ELF-1 (cell line): ENCODE data around the gene RAD9A.
A peak's percentile ranks its signal among the peaks of the same experiment; 100 is the strongest.

Experiments
- DNase-seq: peaks from one replicate; pipeline ENCODE4 v3.0.0-alpha.2; 2016; ENCODE audit warnings: low read depth, low spot score

RAD9A gene

DNA sequence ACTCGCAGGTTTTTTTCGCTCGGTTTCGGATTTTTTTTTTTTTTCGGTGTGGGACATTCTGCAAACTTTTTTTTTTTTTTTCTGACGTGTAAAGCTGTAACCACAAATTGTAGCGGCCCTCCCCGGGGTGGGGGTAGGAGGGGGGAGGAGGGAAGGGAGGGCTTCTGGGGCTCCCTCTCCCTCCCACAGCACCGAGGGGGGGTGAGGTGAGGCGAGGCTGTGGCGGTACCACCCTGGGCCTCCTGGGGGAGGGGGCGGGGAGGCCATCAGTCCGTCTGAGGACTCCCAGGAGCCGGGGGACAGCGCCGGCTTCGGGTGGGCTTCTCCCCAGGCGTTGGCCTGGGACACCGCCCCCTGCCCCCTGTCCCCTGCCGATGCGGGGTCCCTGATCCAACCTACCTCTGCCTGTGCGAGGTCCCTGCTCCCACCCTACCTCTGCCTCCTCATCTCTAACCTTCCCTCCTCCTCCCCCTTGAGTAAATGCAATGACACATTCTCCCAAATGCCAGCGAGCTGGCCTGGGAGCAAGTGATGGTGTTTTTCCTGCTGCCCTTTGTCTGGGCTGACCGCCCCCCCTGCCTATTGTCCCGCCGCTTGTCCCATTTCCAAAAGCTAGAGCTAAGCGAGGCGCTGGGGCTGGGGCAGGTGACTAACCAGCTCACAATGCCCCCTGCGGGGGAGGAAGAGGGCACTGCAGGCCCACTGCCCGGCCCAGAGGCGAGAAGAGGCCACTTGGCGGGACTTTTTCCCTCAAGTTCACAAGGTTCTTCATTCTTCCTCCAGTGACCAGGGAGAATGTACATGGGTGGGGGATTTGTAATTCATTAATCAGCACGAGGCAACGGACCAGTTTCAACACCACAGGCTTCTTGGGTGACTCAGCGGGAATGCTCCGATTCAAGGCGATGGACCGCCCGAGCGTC lies 17.9 kb upstream of the RAD9A start:
- DNase-seq, result peak; percentile 89

GRCh38 chr11:67374571-67375281 lies 17.1 kb upstream of the RAD9A start:
- DNase-seq, result no peak

DNA sequence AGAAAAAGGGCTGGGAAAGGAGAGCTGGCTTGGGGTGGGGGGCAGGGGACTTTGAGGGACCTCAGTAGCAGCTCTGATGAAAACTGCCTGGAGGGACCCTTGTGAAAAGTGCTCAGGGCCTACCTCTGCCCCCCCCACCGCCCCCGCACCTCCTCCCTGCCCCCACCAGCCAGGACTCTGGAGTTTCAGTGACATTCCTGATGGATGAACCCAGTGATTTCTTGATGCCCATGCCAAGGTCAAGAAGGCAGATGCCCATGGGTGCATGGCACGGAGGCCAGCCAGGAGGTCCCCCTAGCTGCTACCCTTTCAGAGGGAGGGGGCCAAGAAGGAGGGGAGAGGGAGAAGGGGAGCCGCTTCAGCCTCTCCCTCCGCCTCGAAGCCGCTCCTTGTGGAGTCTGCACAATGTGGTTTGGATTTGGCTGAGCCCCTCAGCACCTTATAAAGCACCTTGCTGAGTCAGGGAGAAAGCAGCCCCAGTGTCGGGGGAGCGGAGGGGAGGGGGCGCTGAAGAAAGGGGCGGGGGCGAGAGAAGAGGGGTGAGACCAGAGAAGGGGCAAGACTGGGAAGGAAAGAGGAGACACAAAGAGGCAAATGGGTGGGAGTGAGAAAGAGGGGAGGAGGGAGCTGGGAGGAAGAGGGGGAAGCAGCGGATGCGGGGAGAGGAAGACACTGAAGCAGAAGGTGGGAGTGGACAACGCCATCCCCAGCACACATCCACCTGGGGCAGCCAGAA lies 16.3 kb upstream of the RAD9A start:
- no peak for DNase-seq

DNA sequence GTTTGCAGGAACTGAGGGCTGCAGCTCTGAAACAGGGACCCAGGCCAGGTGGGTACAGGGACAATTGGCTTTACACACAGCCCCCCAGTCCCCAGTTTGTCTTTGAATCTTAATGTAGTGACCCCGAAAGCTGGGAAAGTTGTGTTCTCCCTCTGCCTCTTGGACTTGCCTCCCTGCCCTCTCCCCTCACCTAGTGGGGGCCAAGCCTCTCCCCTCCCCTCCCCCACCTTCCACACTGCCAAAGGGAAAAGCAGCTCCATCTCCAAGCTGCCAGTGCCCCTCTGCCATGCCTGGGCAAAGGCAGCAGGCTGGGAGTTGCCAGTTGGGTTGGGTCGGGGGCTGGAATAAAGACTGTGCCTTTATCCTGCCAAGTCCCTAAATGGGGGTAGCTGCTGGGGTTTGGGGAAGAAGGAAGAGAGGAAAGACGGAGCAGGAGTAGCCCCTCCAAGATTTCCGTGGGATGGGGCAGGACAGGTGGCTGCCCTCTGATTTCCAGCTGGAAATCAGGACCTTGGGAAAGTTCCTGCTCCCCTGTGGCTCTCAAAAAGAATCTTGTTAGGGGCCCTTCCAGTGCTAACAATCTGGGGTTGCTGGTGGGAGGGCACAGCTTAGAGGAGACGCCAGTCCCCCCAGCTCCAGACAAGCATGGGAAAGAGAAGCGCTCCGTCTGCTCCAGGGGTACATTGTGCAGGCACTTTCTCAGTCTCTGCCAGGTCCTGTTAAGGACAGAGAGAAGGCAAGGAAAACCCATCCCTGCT lies 15.5 kb upstream of the RAD9A start:
- DNase-seq, result no peak

DNA sequence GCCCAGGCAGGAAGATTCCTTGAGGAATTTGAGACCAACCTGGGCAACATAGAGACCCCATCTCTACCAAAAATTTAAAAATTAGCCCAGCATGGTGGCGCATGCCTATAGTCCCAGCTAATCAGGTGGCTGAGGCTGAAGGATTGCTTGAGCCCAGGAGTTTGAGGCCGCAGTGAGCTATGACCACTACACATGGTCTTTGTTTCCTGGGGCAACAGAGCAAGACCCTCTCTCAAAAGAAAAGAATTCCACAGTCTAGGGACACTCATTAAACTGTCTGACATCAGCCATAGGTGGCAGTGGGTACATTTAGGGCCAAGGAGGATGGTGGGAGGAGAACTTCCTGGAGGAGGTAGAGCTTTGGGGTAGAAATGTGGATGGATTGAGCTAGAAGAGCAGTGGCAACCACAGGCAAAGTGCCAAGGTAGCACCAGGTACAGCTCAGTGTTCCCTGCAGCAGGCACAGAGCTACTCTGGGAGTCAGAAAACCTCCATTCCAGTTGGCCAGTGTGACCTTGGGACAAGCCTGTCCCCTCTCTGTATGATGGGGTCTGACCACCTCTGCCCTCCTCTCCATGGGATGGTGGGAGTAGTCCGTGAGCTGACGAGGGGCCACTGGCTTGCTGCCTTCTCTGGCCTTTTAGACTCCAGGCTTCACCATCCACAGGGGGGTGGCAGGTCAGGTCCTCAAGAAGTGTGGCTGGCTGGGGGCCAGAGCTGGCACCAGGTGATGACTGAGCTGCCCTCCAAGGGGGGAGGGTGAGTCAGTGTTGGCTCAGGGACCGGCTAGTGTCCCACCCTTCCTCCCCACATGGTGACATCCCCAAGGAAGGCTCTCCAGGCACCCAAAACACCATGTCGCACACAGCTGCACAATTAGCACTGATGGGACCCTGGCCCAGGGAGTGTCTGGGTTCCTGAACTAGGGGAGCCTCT lies 14.6 kb upstream of the RAD9A start:
- no peak for DNase-seq

- no peak for DNase-seq
These were observed 13.2 kb upstream of the RAD9A start for GRCh38 chr11:67378544-67378943.

DNA sequence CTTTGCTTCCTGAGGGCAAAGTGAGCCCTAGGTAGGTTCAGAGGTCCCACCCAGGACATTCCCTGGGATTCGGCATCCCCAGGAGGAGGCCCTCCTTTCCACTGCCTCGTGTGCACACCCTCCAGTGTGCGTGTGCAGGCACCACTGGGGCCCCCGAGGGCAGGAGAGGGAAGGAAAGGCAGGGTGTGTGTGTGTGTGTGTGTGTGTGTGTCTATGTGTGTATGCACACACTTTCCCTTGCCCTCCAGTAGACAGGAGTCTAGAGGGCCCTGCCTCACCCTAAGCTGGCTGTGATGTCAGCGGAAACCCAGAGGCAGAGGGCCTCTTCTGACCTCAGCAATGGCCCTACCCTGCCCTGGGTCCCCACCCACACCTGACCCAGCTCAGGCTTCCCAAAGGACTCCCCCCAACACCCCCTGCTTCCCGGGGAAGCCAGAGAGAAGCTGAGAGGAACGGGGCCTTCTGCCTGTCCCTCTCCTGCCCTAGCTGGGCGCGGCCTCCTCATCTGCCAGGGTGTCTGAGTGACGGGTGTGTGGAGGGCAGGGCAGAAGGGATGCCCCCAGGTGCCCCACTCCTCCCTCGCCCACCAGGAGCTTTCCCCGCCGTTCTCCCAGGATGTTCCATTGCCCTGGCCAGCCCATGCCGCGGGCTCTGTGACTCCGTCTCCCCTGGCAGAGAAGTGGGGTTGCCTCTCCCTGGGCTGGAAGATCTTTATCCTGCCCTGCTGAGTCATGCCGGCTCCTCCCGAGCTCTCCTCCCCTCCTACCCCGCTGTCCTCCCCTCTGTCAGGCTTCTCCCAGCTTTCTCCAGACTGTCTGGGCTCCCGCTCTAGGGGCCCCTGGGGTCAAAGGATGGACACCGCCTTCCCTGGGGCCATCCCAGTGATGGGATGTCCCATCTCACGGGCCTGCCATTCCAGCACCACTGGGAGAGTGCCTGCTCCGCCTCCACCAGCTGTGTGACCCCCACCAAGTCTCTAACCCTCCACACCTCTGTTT lies 12.4 kb upstream of the RAD9A start:
- peak; percentile 49 for DNase-seq

- no peak for DNase-seq
These were observed 10.4 kb upstream of the RAD9A start for GRCh38 chr11:67381244-67381972.

GRCh38 chr11:67382276-67383136 lies 9.3 kb upstream of the RAD9A start:
- DNase-seq, result peak; percentile 87

- no peak for DNase-seq
These were observed 6.9 kb upstream of the RAD9A start for GRCh38 chr11:67384851-67385366.

GRCh38 chr11:67387069-67387468 lies 4.7 kb upstream of the RAD9A start:
- DNase-seq, result no peak

DNA sequence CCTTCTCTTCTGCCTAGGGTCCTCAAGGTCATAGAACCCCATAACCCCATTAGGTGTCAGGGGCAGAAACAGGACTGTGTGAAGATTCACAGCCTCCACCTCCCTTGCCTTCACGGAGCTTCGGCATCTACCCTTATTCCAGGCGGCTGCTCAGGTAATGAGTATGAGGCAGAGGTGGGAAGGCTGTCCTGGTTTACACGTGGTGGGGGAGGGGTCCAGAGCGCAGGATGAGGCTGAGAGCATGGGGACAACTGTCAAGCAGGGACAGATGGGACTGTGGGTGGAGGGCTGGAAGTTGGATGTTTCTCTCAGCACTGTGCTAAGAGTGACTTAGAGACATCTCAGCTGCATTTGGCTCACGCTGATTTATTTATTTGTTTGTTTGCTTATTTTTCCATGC lies 4.3 kb upstream of the RAD9A start:
- no peak for DNase-seq

GRCh38 chr11:67389477-67389876 lies 2.3 kb upstream of the RAD9A start:
- DNase-seq, result peak; percentile 76

- DNase-seq, result no peak
These were observed 861 bp upstream of the RAD9A start for GRCh38 chr11:67390947-67391303.

- no peak for DNase-seq
These were observed 463 bp downstream of the RAD9A start for GRCh38 chr11:67392183-67392715.

DNA sequence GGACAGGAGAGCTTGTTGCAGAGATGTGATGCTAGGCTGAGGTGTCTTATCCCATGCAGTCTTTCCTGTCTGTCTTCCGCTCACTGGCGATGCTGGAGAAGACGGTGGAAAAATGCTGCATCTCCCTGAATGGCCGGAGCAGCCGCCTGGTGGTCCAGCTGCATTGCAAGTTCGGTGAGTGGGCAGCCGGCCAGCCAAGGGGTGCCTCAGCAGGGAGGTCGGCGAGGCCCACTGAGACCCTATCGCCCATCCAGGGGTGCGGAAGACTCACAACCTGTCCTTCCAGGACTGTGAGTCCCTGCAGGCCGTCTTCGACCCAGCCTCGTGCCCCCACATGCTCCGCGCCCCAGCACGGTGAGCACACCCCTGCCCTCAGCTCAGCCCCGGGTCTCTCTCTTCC lies 1.7 kb downstream of the RAD9A start:
- DNase-seq, result no peak

DNA sequence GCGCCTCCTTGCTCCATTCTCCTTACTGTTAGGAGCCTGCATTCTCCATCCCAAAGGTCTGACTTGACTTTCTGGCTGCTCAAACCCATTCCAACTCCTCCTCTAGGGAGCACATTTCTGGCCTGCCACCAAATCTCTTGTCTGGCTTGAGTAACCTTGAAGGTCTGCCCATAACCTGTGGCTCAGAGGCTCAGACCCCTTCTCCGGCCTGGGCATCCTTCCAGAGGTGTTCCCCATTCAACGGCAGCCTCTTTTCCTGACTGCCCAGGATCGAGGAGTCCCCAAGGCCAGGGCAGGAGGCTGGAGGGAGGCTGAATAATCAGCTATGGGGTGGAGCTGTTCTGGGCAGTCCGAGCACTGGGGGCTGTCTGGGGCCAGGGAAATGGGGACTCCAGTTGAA lies 2.2 kb downstream of the RAD9A start:
- DNase-seq, result no peak
